Testis (tissue), 3 donors: ENCODE results near the gene ENTPD7. TPM values are rescaled to one million over a fixed set of nuclear protein-coding genes. Genes with fewer than 3 reads are reported as not detected.
"Not testable (repeated sequence)": the region's sequence is repeated elsewhere in the genome, so short reads cannot be mapped to it uniquely, and the experiment has no call there.

ENCODE experiments used
- DNase-seq: peaks from one replicate; pipeline ENCODE4 v3.0.0-alpha.2; 2019
- H3K27ac ChIP-seq, 2 donors: fragments of 200-600 bp; sonication (generic); one replicate each; pipeline ENCODE4 v1.5.1; 2019
- H3K27me3 ChIP-seq: fragments of 200-600 bp; sonication (generic); one replicate; pipeline ENCODE4 v1.5.1; 2019
- H3K36me3 ChIP-seq: fragments of 200-600 bp; sonication (generic); one replicate; pipeline ENCODE4 v1.5.1; 2017; ENCODE audit warnings: low read depth; ENCODE audit errors: missing control alignments
- H3K4me1 ChIP-seq: fragments of 200-600 bp; sonication (generic); one replicate; pipeline ENCODE4 v1.5.1; 2019
- H3K4me3 ChIP-seq, 2 donors: fragments of 200-600 bp; sonication (generic); one replicate each; pipeline ENCODE4 v1.5.1; 2017 to 2019
- H3K9me3 ChIP-seq: fragments of 200-600 bp; sonication (generic); one replicate; pipeline ENCODE4 v1.5.1; 2017
- CTCF ChIP-seq, 3 experiments: fragments of 450-650 bp in 2 of 3; fragments of 200-600 bp in 1 of 3; sonication (generic) in 1 of 3; IDR thresholded peaks; one replicate each; pipeline ENCODE4 v1.5.1; 2016 to 2019; ENCODE audit warnings: antibody characterized with exemption in 3 of 3, mild to moderate bottlenecking in 2 of 3, moderate library complexity in 1 of 3
- POLR2A ChIP-seq: fragments of 450-650 bp; IDR thresholded peaks from one replicate; pipeline ENCODE4 v1.6.1; 2017; ENCODE audit warnings: antibody characterized with exemption, mild to moderate bottlenecking, moderate library complexity
- WGBS, 2 donors: methylation state at CpG; one replicate each; pipeline ENCODE4 v1.1.5; 2018; 5-methylcytosine and 5-hydroxymethylcytosine counted together
- intact Hi-C: fragments of 100-400 bp; cut with DNase I; formaldehyde crosslinking; loops from one replicate; pipeline ENCODE4 v1.15.1; 2023; ENCODE audit warnings: low total_unique reads
- polyA plus RNA-seq: library from polyadenylated mRNA; stranded (reverse); fragments of 350-450 nt; fragmentation: Illumina TruSeq; extraction: RNeasy Lipid Tissue Mini Kit (QIAGEN cat#74804); gene quantifications from one replicate; pipeline ENCODE4 v1.2.3, GENCODE V29; 2014; ENCODE audit warnings: low read depth, low replicate concordance; ENCODE audit not compliant: insufficient read depth
- total RNA-seq, 2 donors: library from RNA; depleted of rRNA; stranded (reverse); fragments of >200 nt; gene quantifications; one replicate each; pipeline ENCODE4 v1.2.3, GENCODE V29; 2016

The ENTPD7 gene
- total and polyA plus RNA-seq, 3 donors from 2014 or later = 4.0 to 6.3 (median 5.0) TPM

- intact Hi-C loops = no loop called here
- peak; percentile 97 for DNase-seq
- 1 to 2% methylated on average over 18 to 73 of the region's 73 CpGs for WGBS, 2 donors
- peak within 1 kb of the TSS; percentile 88 to 98 for H3K4me3 ChIP-seq
- H3K27me3 ChIP-seq = no peaks in the 10 kb centered on the region
- H3K9me3 ChIP-seq = no peaks in the 10 kb centered on the region
- TF ChIP-seq CTCF (IDR thresholded peaks at IDR 0.05) = peak in 1 of 3 experiments; percentile 44
- TF ChIP-seq POLR2A = no peak
- H3K36me3 ChIP-seq = no peaks in the 10 kb centered on the region
- H3K4me1 ChIP-seq = peaks cover 11% of the 10 kb centered on the region
- peak within 1 kb of the TSS; percentile 95 to 98 for H3K27ac ChIP-seq
These were observed 72.9 kb downstream of the ENTPD7 start, which contains the start of the genes COX15 and CUTC for GRCh38 chr10:99732033-99732842. TSS of gene COX15 (minus strand) at chr10:99732127. CDS start at chr10:99732049, 78 bp downstream. TSS of gene CUTC (plus strand) at chr10:99732234. CDS start at chr10:99732349, 115 bp downstream.

GRCh38 chr10:99733366-99733765 is 74.1 kb downstream of the ENTPD7 start:
- Histone ChIP-seq H3K27ac (no peak overlapping the region), H3K27me3 (no peaks in the 10 kb centered on the region), H3K9me3 (no peaks in the 10 kb centered on the region), H3K4me3 (peak overlapping the region in 1 of 2 donors; percentile 98), H3K4me1 (peaks cover 11% of the 10 kb centered on the region), H3K36me3 (no peaks in the 10 kb centered on the region)
- no peak for DNase-seq
- TF ChIP-seq POLR2A = no peak
- intact Hi-C loops = no loop called here
- WGBS, 2 donors = 56 to 63% methylated on average over 8 of the region's 8 CpGs

DNA sequence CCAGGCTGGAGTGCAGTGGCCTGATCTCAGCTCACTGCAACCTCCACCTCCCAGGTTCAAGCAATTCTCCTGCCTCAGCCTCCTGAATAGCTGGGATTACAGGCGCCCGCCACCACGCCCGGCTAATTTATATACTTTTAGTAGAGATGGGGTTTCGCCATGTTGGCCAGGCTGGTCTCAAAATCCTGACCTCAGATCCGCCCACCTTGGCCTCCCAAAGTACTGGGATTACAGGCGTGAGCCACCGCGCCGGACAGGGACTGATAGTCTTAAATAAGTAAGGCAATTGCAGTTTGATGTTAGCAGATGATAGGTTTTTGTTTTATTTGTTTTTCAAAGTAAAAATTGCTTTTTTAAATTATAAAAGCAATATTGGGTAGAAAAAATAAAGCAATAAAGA is 74.8 kb downstream of the ENTPD7 start:
- H3K9me3 ChIP-seq, DNase-seq, intact Hi-C loops, H3K27ac ChIP-seq, H3K36me3 ChIP-seq, H3K4me3 ChIP-seq, H3K27me3 ChIP-seq: not testable (repeated sequence)
- 63 to 69% methylated on average over 10 of the region's 10 CpGs for WGBS, 2 donors
- peaks cover 11% of the 10 kb centered on the region for H3K4me1 ChIP-seq

GRCh38 chr10:99740260-99740659 is 81.0 kb downstream of the ENTPD7 start:
- 90 to 95% methylated on average over 2 of the region's 2 CpGs for WGBS, 2 donors
- intact Hi-C loops = no loop called here
- no peaks in the 10 kb centered on the region for H3K36me3 ChIP-seq

GRCh38 chr10:99740933-99741559 is 81.7 kb downstream of the ENTPD7 start:
- intact Hi-C loops = no loop called here
- no peak for DNase-seq
- Histone ChIP-seq H3K4me1 (no peaks in the 10 kb centered on the region), H3K27me3 (no peaks in the 10 kb centered on the region), H3K36me3 (no peaks in the 10 kb centered on the region), H3K27ac (no peak overlapping the region), H3K4me3 (no peak overlapping the region), H3K9me3 (no peaks in the 10 kb centered on the region)
- TF ChIP-seq POLR2A (no peak), CTCF (IDR thresholded peaks at IDR 0.05) (no peak)
- WGBS, 2 donors = 93 to 94% methylated on average over 3 of the region's 3 CpGs

More at GRCh38 chr10:99740260-99740659, 81.0 kb downstream of the ENTPD7 start:
- no peaks in the 10 kb centered on the region for H3K9me3 ChIP-seq
- no peaks in the 10 kb centered on the region for H3K4me1 ChIP-seq
- H3K4me3 ChIP-seq = no peak overlapping the region
- no peak for DNase-seq
- no peaks in the 10 kb centered on the region for H3K27me3 ChIP-seq
- no peak for TF ChIP-seq CTCF (IDR thresholded peaks at IDR 0.05)
- no peak for TF ChIP-seq POLR2A
- H3K27ac ChIP-seq = no peak overlapping the region
